ENCODE results near the gene TERB1.

TERB1 gene, protein sequence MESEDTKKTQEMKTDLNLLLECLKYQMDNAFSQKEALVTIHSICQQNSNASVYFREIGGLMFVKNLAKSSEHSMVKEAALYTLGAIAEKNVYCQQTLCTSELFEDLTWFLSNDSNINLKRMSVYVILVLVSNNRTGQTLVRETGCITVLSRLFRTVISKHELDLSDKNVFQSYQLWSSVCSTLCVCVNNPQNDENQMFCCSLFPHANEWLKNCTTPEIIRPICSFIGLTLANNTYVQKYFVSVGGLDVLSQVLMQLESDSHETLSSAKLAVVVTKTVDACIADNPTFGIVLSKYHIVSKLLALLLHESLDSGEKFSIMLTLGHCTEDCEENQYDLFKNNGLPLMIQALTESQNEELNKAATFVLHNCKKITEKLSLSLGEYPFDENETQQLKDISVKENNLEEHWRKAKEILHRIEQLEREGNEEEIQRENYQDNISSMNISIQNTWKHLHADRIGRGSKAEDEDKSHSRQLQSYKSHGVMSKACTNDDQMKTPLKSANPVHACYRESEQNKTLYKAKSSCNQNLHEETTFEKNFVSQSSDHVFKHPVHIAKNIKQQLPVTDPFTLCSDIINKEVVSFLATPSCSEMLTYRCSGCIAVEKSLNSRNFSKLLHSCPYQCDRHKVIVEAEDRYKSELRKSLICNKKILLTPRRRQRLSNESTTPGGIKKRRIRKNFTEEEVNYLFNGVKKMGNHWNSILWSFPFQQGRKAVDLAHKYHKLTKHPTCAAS

DNA sequence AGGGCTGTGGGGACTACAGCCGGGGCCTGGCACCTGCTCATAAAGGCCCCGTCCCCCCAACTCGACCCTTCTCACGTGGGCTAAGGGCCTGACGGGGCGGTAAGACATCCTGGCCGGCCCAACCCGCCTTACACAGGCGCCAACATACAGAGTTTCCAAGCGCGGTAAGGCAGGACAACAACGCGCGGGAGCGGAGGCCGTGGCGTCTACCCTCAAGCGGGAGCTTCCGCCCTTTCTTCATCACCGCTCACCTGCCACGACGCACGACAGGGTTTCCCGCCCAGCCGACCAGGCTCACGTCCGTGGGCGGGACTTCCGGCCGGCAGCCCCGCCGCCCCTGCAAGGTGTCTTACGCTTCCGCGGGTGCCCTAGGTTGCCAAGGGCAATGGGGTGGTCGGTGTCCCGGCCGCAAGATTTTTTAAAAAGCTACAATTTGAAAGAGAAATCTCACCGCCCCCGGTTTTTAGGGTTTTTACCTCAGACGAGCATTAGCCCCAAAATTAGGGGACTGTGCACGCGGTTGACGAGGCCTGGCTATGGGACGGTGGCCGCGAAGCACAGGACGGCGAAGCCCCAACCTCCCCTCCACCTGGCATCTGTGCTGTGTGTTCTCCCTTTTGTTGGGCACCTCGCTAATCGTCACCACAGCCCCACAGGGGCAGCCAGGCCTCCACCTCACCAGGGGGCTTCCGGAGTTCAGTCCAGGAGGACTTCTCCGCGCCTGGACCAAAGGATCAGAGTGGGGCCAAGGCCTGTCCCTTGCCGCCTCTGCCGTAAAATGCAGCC lies at the start of gene TERB1:
Gene TERB1, minus strand, starts transcription at position 265 of the 786 bp plus-strand sequence. CDS start 4,786 bp downstream, outside the sequence.
- no peak within 1 kb of the TSS for H3K9ac ChIP-seq (ENCODE audit: low read depth in 1 of 2, low read length in 2 of 2)
- H3K27me3 ChIP-seq (ENCODE audit: control insufficient read depth in 1 of 2, insufficient read depth in 2 of 2, low read length in 2 of 2) = no peaks in the 10 kb centered on the region
- H3K4me3 ChIP-seq (ENCODE audit: low read depth in 1 of 2, low read length in 2 of 2) = no peak within 1 kb of the TSS
- no peak within 1 kb of the TSS for H3K27ac ChIP-seq (ENCODE audit: low read depth, low read length)
- H3K36me3 ChIP-seq (ENCODE audit: control insufficient read depth in 1 of 2, insufficient read depth in 2 of 2, low read length in 2 of 2) = peaks cover 12 to 33% of the 10 kb centered on the region in 2 donors
- no peaks in the 10 kb centered on the region for H3K4me1 ChIP-seq (ENCODE audit: control insufficient read depth in 1 of 2, insufficient read depth in 2 of 2, low read length in 2 of 2)
- no peaks in the 10 kb centered on the region for H3K9me3 ChIP-seq (ENCODE audit: control insufficient read depth in 1 of 2, low read length in 2 of 2)

DNA sequence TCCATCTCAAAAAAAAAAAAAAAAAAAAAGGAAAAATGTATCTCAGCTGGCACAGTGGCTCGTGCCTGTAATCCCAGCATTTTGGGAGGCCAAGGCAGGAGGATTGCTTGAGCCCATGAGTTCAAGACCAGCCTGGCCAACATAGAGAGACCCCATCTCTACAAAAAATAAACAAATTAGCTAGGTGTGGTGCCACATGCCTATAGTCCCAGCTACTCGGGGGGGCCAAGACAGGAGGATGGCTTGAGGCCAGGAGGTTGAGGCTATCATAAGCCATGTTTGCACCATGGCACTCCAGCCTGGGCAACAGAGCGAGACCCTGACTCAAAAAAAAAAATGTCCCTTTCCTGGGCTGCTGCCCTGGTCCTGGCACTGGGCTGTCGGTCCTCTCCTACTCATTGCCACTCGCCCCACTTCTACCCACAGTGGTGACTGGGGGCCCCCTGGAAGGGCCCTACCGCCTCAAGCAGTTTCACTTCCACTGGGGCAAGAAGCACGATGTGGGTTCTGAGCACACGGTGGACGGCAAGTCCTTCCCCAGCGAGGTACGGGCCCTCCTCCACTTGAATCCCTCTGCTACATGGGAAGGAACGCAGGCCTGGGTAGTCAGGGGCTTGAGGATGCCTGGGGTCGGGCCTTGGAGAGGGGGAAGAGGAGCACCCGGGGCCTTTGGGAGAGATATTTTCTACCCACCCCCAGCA lies 48.9 kb upstream of the TERB1 start:
- Histone ChIP-seq H3K4me3 (ENCODE audit: low read depth in 1 of 2, low read length in 2 of 2) (no peak overlapping the region), H3K27me3 (ENCODE audit: control insufficient read depth in 1 of 2, insufficient read depth in 2 of 2, low read length in 2 of 2) (peaks cover 14 to 17% of the 10 kb centered on the region in 2 donors), H3K9ac (ENCODE audit: low read depth in 1 of 2, low read length in 2 of 2) (no peak overlapping the region), H3K36me3 (ENCODE audit: control insufficient read depth in 1 of 2, insufficient read depth in 2 of 2, low read length in 2 of 2) (no peaks in the 10 kb centered on the region), H3K9me3 (ENCODE audit: control insufficient read depth in 1 of 2, low read length in 2 of 2) (no peaks in the 10 kb centered on the region), H3K27ac (ENCODE audit: low read depth, low read length) (no peak overlapping the region), H3K4me1 (ENCODE audit: control insufficient read depth in 1 of 2, insufficient read depth in 2 of 2, low read length in 2 of 2) (peaks cover 8 to 12% of the 10 kb centered on the region in 2 donors)

DNA sequence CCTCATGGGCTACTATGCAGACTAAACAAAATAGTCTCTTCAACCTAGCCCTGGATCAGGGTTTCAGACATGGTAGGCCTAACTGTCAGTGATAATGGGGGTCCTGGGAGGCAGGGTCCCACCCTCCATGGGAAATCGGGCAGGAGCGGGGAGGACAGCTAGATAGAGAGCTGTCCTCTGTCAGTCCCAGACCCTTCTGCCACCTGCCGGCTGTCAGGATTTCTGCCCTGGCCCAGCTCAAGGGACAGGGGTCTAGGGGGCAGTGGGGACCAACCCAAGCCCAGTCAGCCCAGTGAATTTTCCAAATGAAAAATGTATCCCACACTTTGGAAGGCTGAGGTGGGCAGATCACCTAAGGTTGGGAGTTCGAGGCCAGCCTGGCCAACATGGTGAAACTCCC lies 48.2 kb upstream of the TERB1 start:
- Histone ChIP-seq H3K9me3 (ENCODE audit: control insufficient read depth in 1 of 2, low read length in 2 of 2) (no peaks in the 10 kb centered on the region), H3K36me3 (ENCODE audit: control insufficient read depth in 1 of 2, insufficient read depth in 2 of 2, low read length in 2 of 2) (no peaks in the 10 kb centered on the region), H3K27ac (ENCODE audit: low read depth, low read length) (no peak overlapping the region), H3K27me3 (ENCODE audit: control insufficient read depth in 1 of 2, insufficient read depth in 2 of 2, low read length in 2 of 2) (peaks cover 21 to 23% of the 10 kb centered on the region in 2 donors), H3K4me1 (ENCODE audit: control insufficient read depth in 1 of 2, insufficient read depth in 2 of 2, low read length in 2 of 2) (peaks cover 12 to 16% of the 10 kb centered on the region in 2 donors), H3K4me3 (ENCODE audit: low read depth in 1 of 2, low read length in 2 of 2) (no peak overlapping the region), H3K9ac (ENCODE audit: low read depth in 1 of 2, low read length in 2 of 2) (no peak overlapping the region)

DNA sequence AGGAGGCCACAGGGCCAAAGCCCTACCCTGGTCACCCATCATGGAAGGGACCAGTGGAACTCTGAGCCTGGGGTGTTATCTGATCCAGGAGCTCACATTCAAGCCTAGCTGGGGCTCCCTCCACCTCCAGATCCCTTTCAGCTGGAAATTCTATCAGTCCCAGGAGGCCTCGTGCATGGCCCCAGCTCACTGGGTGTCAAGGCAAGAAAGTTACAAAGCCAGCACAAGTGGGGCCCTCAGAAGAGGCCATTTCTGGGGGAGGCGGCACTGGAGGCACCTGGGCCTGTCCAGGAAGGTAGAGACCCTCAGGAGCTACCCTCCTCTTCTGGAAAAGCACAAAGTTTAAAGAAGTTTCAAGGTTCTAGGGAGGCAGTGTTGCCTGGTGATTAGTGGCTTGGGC lies 47.6 kb upstream of the TERB1 start:
- H3K36me3 ChIP-seq (ENCODE audit: control insufficient read depth in 1 of 2, insufficient read depth in 2 of 2, low read length in 2 of 2) = no peaks in the 10 kb centered on the region
- H3K9ac ChIP-seq (ENCODE audit: low read depth in 1 of 2, low read length in 2 of 2) = no peak overlapping the region
- H3K9me3 ChIP-seq (ENCODE audit: control insufficient read depth in 1 of 2, low read length in 2 of 2) = no peaks in the 10 kb centered on the region
- H3K27me3 ChIP-seq (ENCODE audit: control insufficient read depth in 1 of 2, insufficient read depth in 2 of 2, low read length in 2 of 2) = peaks cover 23 to 26% of the 10 kb centered on the region in 2 donors
- no peak overlapping the region for H3K4me3 ChIP-seq (ENCODE audit: low read depth in 1 of 2, low read length in 2 of 2)
- H3K27ac ChIP-seq (ENCODE audit: low read depth, low read length) = no peak overlapping the region
- H3K4me1 ChIP-seq (ENCODE audit: control insufficient read depth in 1 of 2, insufficient read depth in 2 of 2, low read length in 2 of 2) = peaks cover 15 to 16% of the 10 kb centered on the region in 2 donors

DNA sequence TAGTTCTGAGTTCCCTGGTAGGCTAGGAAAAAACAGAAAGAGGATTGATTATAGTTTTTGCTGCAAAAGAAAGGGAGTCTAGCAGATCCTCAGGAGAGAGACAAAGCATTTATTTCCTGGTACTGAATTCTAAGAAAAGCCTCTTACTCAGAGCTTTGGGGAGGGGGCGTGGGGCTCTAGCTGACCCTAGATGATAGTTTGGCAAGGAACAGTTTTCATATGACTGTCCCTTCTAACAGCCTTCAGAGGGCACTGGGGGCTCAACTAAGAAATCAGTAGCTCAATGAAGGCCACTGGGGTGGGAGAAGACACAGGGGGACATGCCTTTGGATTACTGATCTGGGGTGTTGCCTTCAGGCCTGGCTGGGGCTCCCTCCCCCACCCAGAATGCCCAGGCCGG lies 46.8 kb upstream of the TERB1 start:
- no peaks in the 10 kb centered on the region for H3K9me3 ChIP-seq (ENCODE audit: control insufficient read depth in 1 of 2, low read length in 2 of 2)
- no peaks in the 10 kb centered on the region for H3K36me3 ChIP-seq (ENCODE audit: control insufficient read depth in 1 of 2, insufficient read depth in 2 of 2, low read length in 2 of 2)
- peaks cover 15 to 16% of the 10 kb centered on the region in 2 donors for H3K4me1 ChIP-seq (ENCODE audit: control insufficient read depth in 1 of 2, insufficient read depth in 2 of 2, low read length in 2 of 2)
- no peak overlapping the region for H3K9ac ChIP-seq (ENCODE audit: low read depth in 1 of 2, low read length in 2 of 2)
- H3K27me3 ChIP-seq (ENCODE audit: control insufficient read depth in 1 of 2, insufficient read depth in 2 of 2, low read length in 2 of 2) = peaks cover 23 to 26% of the 10 kb centered on the region in 2 donors
- H3K4me3 ChIP-seq (ENCODE audit: low read depth in 1 of 2, low read length in 2 of 2) = no peak overlapping the region
- no peak overlapping the region for H3K27ac ChIP-seq (ENCODE audit: low read depth, low read length)

DNA sequence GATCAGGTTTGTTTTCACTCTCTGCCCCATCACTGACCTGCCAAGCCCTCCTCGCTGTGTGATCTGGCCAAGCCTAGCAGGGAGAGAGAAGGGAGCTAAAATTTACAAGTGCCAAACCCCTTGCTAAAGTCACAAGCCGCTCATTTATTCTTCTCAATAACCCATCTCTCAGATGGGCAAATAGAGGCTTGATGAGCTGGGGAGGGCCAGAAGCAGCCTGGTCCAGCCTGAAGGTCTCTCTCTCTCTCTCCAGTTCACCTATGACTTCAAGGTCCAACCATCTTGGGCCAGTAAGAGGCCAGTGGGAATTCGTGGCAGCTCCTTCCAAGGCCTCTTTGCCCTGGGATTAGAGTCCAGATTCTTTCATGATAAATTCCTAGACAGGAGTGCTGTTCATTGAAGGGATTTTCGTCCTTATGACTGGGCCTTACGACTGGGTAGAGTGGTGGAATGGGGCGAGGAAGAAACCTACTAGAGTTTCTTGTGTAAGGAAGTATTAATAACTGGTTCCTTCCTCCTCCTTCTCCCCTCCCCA lies 46.2 kb upstream of the TERB1 start:
- H3K4me1 ChIP-seq (ENCODE audit: control insufficient read depth in 1 of 2, insufficient read depth in 2 of 2, low read length in 2 of 2) = peaks cover 15 to 16% of the 10 kb centered on the region in 2 donors
- no peaks in the 10 kb centered on the region for H3K9me3 ChIP-seq (ENCODE audit: control insufficient read depth in 1 of 2, low read length in 2 of 2)
- H3K4me3 ChIP-seq (ENCODE audit: low read depth in 1 of 2, low read length in 2 of 2) = no peak overlapping the region
- H3K9ac ChIP-seq (ENCODE audit: low read depth in 1 of 2, low read length in 2 of 2) = no peak overlapping the region
- no peak overlapping the region for H3K27ac ChIP-seq (ENCODE audit: low read depth, low read length)
- H3K36me3 ChIP-seq (ENCODE audit: control insufficient read depth in 1 of 2, insufficient read depth in 2 of 2, low read length in 2 of 2) = no peaks in the 10 kb centered on the region
- H3K27me3 ChIP-seq (ENCODE audit: control insufficient read depth in 1 of 2, insufficient read depth in 2 of 2, low read length in 2 of 2) = peaks cover 23 to 26% of the 10 kb centered on the region in 2 donors

DNA sequence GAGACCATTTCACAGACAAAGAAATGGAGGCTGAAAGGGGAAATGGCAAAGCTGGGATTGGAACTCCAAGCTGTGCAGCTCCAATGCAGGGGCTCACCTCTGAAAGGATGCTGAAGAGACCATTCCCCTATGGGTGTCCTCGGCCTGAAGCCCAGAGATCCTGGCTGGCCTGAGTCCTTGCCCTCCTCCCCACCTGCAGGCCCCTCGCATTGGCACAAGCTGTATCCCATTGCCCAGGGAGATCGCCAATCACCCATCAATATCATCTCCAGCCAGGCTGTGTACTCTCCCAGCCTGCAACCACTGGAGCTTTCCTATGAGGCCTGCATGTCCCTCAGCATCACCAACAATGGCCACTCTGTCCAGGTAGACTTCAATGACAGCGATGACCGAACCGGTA lies 45.4 kb upstream of the TERB1 start:
- Histone ChIP-seq H3K27me3 (ENCODE audit: control insufficient read depth in 1 of 2, insufficient read depth in 2 of 2, low read length in 2 of 2) (peaks cover 23 to 26% of the 10 kb centered on the region in 2 donors), H3K9me3 (ENCODE audit: control insufficient read depth in 1 of 2, low read length in 2 of 2) (no peaks in the 10 kb centered on the region), H3K36me3 (ENCODE audit: control insufficient read depth in 1 of 2, insufficient read depth in 2 of 2, low read length in 2 of 2) (no peaks in the 10 kb centered on the region), H3K4me3 (ENCODE audit: low read depth in 1 of 2, low read length in 2 of 2) (no peak overlapping the region), H3K9ac (ENCODE audit: low read depth in 1 of 2, low read length in 2 of 2) (no peak overlapping the region), H3K4me1 (ENCODE audit: control insufficient read depth in 1 of 2, insufficient read depth in 2 of 2, low read length in 2 of 2) (peaks cover 15 to 16% of the 10 kb centered on the region in 2 donors), H3K27ac (ENCODE audit: low read depth, low read length) (no peak overlapping the region)

DNA sequence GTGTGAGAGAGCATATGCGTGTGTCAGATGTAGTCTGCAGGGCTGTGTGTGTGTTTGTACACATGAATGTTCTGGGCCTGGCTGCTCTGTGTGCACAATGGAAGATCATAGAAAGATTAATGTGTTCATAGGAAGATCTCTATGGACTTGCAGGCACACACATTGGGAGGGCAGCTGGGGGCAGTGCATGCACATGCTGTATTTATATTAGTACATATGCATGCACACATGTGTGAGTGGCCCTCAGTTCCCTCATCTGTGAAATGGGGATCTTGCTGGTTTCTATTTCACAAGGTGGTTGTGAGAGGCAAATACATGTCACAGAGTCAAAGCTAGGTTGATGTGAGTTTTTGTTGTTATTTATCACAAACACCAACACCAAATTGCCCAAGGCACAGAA lies 44.9 kb upstream of the TERB1 start:
- Histone ChIP-seq H3K4me1 (ENCODE audit: control insufficient read depth in 1 of 2, insufficient read depth in 2 of 2, low read length in 2 of 2) (peaks cover 15 to 16% of the 10 kb centered on the region in 2 donors), H3K36me3 (ENCODE audit: control insufficient read depth in 1 of 2, insufficient read depth in 2 of 2, low read length in 2 of 2) (no peaks in the 10 kb centered on the region), H3K9me3 (ENCODE audit: control insufficient read depth in 1 of 2, low read length in 2 of 2) (no peaks in the 10 kb centered on the region), H3K9ac (ENCODE audit: low read depth in 1 of 2, low read length in 2 of 2) (no peak overlapping the region), H3K27ac (ENCODE audit: low read depth, low read length) (no peak overlapping the region), H3K27me3 (ENCODE audit: control insufficient read depth in 1 of 2, insufficient read depth in 2 of 2, low read length in 2 of 2) (peaks cover 23 to 26% of the 10 kb centered on the region in 2 donors), H3K4me3 (ENCODE audit: low read depth in 1 of 2, low read length in 2 of 2) (no peak overlapping the region)

DNA sequence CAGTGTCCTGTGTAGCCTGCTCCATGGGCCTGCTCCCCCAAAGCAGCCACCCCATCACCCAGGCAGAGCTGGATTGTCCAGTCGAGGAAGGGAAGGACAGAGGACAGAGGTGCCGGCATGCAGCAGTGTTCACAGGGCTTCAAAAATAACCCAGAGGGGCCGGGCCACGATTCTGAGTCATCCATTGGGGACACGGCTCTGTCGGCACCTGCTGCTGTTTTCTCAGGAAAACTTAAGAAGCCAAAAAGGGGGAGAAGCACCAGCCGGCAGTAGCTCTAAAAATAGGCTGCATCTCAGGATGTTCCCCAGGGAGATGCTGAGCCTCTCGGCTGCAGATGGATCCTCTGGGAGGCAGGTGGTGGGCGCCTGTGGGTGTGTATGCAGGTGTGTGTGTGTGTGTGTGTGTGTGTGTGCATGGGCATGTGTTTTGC lies 44.4 kb upstream of the TERB1 start:
- Histone ChIP-seq H3K27me3 (ENCODE audit: control insufficient read depth in 1 of 2, insufficient read depth in 2 of 2, low read length in 2 of 2) (peaks cover 23 to 26% of the 10 kb centered on the region in 2 donors), H3K36me3 (ENCODE audit: control insufficient read depth in 1 of 2, insufficient read depth in 2 of 2, low read length in 2 of 2) (no peaks in the 10 kb centered on the region), H3K4me3 (ENCODE audit: low read depth in 1 of 2, low read length in 2 of 2) (no peak overlapping the region), H3K9ac (ENCODE audit: low read depth in 1 of 2, low read length in 2 of 2) (no peak overlapping the region), H3K9me3 (ENCODE audit: control insufficient read depth in 1 of 2, low read length in 2 of 2) (no peaks in the 10 kb centered on the region), H3K27ac (ENCODE audit: low read depth, low read length) (no peak overlapping the region), H3K4me1 (ENCODE audit: control insufficient read depth in 1 of 2, insufficient read depth in 2 of 2, low read length in 2 of 2) (peaks cover 15 to 16% of the 10 kb centered on the region in 2 donors)
